NCI-H748 (cell line): Measurements from ENCODE around the gene CTAGE4.
"Not testable (repeated sequence)": the region's sequence is repeated elsewhere in the genome, so short reads cannot be mapped to it uniquely, and the experiment has no call there.

Experiments used
- DNase-seq: peaks from one replicate; lab custom pipeline; 2025; ENCODE audit not compliant: unreplicated experiment; lab: John Stamatoyannopoulos, UW

CTAGE4 gene

DNA sequence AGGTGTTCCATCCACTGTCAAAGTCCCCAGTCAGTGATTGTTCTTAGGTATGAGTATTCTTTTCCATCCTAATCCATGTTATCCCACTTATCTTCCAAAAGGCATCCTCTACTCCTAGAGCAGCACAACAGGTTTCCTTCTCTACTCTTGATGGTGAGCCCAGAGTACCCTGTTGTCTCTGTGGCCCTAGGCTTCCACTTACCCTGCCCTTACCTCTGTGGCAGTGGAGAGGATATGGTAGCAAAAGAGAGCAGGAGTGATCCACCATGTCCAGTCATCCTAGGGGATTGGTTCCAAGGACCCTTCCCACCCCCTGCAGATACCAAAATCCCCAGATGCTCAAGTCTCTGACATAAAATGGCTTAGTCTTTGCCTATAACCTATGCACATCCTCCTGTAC, 33.9 kb downstream of the CTAGE4 start:
- DNase-seq = not testable (repeated sequence)

DNA sequence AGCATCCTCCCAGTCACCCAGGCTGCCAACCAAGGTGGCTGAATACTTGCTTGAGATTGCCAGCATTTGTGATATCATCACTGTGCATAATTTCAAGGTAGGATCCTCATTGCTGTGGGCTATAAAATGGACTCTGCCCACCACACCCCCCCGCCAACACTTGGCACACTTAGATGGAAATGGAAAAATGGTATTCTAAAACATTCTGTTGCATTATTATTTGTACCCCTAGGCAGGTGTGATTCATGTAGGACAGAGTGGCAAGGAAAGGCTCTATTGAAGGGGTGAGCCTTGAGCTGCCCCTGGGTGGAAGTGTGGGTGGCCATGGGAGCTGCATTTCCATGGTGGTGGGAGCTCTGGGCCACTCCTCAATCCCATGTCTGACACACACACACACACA, 35.3 kb downstream of the CTAGE4 start:
- DNase-seq = not testable (repeated sequence)

DNA sequence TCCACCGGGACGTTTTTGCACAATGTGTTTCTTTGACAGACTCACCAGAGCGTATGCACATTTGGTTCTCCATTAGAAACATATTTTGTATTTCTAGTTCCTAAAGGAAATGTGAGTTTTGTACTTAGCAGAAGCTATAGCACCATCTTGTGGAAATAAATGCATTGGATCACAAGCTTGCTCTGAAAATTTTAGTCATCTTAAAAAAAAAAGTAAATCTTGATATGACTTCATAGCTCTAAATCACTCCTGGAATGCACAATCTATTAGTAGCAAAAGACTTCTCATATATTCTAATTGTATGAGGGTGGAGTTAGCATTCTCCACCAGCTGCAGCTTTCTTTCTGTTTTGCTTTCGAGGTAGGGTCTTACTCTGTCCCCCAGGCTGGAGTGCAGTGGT, 35.9 kb downstream of the CTAGE4 start:
- not testable (repeated sequence) for DNase-seq

DNA sequence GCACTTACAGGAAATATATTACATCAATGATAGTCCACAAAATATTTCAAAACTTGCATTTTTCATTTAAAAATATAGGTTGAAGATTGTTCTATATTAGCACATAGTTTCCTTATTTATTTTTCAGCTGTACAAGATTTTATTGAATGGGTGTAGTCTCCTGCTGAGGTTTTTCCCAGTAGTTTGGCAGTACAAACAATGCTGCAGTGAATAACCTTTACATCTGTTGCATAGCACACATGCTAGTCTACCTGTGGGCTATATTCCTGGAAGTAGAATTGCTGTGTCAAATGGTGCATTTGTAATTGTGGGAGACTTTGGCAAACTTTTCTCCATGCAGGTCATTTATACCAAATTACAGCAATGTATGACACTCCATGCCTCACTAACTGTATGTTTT, 37.3 kb downstream of the CTAGE4 start:
- not testable (repeated sequence) for DNase-seq

DNA sequence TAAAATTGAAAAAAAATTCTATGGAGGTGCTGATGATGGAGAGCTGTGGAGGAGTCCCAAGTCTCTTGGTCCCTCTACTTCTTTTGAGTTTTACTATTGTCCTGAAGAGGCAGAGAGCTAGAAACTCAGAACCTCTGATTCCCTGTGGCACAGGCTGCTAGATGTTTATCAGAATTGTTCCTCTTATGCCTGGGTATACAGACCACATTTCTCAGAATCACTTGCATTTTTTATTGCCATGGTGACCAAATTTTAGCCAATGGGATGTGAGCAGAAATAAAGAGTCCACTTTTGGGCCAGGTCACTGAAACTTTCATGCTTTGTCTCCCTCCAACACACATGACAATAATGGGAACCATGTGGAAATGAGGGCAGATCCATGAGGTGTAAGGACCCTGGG, 40.4 kb downstream of the CTAGE4 start:
- DNase-seq = not testable (repeated sequence)

DNA sequence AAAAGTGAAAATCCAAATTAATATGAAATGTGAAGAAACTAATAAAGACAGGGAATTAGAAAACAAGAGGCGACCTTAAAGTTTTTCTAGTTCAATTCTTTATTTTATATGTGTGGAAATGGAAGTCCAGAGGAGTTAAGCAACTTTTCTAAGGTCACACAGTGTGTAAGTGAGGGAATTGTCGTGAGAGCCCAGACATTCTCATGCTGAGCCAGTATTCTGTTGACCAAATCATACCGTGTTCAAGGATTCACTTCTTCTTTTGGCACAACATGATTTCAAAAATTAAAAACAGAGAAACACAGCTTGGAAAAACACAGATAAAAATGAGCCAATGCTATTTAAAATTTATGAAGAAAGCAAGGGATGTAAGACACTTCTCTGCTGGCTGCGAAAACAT, 43.6 kb downstream of the CTAGE4 start:
- DNase-seq = not testable (repeated sequence)

DNA sequence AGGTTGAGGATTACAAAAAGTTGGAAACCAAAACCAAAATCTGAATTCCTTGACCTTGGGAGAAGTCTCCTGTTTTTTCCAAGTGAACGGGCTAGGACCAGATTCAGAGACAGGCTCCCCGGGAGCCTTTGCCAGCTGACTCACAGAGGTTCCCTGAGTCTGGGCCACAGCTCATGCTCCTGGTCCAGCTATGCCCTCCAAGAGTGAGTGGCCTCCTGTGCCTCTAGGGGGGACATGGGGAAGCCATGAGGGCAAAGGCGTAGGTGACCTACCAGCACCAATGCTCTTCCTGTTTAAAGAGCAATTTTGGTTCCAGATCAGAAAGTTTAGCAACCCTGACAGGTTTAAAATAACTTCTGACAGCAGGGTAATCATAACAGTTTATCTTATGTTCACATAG, 45.5 kb downstream of the CTAGE4 start:
- not testable (repeated sequence) for DNase-seq

DNA sequence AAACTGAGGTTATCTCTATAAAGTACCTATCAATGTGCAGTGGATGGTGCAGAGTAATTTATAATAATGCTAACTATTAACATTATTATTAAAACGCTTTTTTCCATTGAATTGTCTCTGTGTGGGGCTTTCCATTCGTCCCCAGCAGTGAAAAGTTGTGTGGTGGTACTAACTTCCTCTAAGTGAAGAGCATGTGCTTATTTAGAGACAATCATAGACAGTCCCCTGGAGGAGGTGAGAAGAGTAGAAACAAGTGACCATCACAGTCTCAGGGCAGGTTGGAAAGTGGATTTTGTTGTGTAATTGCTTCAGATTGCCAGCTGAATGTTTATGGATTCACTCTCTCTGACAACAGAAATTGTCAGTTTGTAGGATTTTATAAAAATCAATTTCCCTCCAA, 47.8 kb downstream of the CTAGE4 start:
- DNase-seq = not testable (repeated sequence)

DNA sequence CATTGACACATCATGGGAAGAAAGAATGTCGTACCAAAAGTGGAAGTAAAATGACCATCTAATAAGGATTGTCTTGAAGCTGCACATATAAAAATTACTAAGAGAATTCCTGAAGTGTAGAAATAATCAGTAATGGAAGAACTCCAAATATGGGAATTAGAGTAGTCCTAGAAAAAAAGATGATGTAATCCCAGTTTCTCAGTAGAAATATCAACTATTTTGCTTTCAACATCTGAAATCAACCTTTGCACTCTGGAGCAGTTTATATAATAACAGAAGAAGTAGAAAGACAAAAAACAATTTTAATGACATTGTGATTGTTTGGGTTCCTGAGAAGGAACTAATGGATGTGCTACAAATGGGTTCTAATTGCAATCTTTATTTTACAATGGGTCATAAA, 49.8 kb downstream of the CTAGE4 start:
- not testable (repeated sequence) for DNase-seq
